Hematopoietic multipotent progenitor cell treated with erythropoietin and hydrocortisone succinate and interleukin-3 and kit ligand, for 17 days (in vitro differentiated cells): ENCODE measurements around the gene NUDT15.
"Not testable (repeated sequence)": the region's sequence is repeated elsewhere in the genome, so short reads cannot be mapped to it uniquely, and the experiment has no call there.

Experiments
- DNase-seq: peaks from one replicate; pipeline ENCODE4 v3.0.0-alpha.2; 2015; ENCODE audit warnings: low spot score

Gene NUDT15

DNA sequence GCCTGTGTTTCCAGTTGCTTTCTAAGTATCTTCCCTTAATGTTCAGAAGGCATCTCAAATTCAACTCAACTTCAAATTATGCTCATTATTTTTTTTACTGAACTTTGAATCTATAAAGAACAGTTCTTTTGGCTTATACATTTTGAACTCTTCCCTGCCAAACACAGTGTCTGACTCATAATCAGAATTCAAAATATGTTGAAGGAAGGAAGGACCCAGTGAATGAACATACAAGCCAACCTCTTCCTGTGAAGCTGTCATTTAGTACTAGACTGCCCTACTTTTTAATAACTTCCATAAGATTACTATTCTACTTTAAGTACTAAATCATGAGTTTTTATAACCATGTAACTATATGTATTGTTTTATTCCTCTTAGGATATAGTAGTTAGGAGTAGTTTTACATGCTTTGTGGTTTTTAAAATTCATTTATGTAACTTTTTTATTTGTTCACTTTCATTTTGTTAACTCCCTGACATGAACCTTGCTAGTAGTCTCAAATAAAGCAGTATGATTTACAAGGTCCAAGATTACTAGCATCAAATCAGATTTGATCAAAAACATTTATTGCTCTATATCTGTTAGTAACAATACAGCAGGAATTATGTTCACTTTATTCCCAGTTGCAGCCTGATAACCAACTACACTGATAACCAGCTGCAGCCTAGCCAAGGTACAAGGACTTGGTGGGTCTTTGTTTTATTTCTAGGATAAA is 6.4 kb downstream of the NUDT15 start:
- no peak for DNase-seq

DNA sequence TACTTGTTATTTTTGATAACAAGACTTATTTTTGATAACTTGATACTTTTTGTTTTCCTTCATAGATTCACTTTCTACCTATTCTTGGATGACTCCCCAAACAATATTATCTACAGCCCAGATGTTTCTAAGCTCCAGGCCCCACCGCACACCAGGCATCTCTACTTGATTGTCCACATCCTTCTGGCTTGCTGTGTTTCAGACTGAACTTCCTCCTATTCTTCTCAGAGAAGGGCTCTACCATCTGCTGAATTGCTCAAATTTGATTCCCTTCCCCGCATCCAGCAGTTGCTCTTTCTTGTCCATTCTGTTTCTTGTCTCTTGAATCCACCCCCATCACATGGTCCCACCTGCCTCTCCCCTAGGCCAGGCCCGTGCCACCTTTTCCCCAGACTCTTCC is 13.0 kb downstream of the NUDT15 start:
- DNase-seq = no peak

DNA sequence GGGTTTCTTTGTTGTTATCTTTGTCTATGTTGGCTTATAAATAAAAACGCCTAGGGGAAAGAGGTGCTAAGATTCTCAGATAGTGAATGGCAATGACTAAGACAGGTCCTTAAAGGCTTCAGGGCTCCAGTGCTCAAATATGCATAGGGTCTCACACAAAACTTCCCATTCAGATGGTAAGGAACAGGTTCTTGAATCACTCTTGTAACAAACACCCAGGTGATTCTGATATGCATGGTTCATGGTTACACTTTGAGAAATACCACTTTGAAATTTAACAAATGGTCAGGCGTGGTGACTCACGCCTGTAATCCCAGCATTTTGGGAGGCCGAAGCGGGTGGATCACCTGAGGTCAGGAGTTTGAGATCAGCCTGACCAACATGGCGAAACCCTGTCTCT is 17.1 kb downstream of the NUDT15 start:
- DNase-seq = no peak

DNA sequence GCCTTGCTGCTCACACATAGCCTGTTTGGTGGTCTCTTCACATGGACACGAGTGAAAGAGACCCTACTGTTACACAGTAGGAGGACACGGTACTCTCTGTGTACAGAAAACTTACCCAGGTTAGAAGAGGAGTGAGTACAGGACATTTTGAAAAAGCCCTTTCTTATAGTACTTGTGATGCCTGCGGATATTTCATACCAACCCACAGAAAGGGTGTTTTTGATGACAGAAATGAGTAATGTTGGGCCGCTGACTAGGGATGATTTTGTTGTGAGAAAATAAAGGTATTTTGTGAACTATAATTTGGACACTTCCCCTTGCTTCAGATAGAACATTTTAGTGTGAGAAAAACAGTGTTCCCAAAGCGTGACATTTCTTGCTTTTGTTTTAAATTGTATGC is 18.2 kb downstream of the NUDT15 start:
- no peak for DNase-seq

DNA sequence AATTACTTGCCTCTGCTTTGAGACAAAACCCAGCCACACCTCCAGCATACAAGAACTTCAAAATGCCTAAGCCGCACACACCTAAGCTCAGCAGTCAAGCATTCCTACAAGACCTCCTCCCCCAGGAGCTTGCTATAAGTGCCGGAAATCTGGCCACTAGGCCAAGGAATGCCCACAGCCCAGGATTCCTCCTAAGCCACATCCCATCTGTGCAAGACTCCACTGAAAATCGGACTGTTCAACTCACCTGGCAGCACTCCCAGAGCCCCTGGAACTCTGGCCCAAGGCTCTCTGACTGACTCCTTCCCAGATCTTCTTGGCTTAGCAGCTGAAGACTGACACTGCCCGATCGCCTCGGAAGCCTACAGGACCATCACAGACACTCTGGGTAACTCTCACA is 21.0 kb downstream of the NUDT15 start:
- DNase-seq = not testable (repeated sequence)

DNA sequence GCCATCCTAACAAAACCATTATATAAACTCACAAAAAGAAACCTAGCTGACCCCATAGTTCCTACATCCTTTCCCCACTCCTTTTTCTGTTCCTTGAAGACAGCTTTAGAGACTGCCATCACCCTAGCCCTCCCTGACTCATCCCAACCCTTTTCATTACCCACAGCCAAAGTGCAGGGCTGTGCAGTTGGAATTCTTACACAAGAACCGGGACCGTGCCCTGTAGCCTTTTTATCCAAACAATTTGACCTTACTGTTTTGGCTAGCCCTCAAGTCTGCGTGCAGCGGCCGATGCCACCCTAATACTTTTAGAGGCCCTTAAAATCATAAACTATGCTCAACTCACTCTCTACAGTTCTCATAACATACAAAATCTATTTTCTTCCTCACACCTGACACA is 22.4 kb downstream of the NUDT15 start:
- not testable (repeated sequence) for DNase-seq

DNA sequence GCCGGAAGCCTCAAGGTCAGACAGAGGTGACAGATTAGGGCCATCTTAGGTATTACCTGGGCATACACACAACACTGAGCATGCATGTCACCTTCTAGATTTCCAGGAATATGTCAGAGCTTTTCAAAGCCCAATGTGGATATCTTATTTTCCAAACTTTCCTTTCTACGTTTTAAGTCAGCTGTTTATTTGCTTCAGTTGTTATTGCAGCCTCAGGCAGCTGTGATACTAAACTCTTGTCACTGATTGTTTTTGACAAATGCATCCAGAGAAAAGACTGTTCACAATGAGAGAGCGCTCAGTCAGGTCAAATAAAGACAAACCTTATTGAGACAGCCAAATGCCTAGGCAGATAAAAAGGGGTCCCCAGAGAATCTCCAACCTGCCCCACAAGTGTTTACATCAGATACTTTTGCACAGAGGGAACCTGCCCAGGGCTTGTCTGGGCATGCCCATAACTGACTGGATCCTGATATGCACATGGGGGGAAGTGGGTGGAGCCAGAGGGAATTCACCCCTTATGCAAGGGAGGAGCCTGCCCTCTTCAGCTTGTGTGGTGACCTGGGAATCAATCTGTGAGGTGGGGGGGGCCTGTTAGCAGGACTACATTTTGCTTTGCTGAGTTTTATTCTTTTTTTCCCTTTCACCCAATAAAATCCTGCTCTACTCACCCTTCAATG is 28.9 kb downstream of the NUDT15 start:
- peak; percentile 87 for DNase-seq

DNA sequence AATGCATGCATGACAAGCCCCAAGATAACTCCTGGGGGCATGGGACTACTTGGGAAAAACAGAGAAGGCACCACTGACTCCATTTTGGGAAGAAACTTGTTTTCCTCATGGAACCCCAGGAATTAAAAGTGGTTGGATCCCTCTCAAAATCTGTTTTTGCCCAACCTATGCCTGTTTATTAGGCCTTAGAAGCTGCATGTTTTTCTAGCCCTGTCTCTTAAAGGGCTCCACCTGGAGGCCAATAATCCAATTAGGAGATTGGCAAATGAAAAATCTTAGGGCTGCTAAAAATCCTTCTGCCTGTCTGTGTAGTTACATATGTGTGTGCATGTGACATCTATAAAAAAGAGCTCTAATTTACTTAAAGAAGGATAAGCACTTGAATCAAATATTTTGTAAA is 30.5 kb downstream of the NUDT15 start:
- peak; percentile 64 for DNase-seq

DNA sequence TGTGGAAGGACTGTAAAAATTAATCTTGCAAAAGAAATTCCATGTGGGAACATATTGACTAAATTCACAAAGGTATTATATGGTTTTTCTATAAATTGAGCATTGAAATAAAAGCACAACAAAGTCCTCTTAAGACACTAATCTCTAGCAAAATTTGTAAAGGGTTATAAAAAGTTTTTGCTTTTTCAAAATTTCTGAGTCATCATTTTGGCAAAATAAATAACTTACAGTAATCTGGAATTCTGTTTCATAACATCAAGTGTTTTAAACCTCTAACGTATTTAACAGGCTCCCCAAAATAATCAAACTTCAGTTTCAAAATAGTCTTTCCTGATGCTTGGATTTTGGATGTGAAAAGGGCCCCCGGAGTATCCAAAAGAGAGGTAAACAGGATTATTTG is 31.4 kb downstream of the NUDT15 start:
- DNase-seq = no peak

DNA sequence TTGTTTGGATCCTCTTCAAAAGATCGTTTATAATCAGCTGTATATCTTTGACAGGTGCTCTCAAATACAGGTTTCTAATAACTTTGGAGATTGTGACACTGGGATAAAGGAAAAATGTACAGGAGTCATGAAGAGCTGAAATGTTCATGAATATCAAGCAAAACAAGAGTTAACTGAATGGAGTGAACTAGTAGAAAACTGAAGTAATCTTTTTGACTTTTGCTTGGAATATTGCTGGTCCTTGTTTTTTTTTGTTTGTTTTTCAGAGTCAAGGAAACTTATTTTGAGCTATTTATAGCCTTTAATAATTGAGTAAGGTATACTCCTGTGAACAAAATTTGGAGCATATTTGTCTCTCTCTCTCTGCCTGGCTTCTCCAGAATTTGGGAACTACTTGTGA is 32.0 kb downstream of the NUDT15 start:
- no peak for DNase-seq

DNA sequence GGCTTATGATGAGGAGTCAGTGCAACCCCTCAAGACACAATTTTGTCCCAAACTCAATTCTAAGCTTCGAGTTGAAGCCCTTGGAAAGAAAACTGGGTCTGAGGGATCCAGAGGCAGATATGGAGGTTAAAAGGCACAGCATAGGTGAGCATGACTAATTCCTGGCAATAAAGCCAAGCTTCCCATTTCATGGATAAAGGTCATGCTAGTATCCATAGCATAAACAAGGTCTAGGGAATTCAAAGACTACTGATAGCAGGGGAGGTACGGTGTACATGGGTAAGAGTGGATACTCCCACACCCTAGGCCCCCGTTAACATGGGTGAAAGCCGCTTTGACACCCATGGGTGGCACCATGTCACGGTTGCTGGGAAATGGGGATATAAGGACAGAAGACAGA is 33.4 kb downstream of the NUDT15 start:
- no peak for DNase-seq

DNA sequence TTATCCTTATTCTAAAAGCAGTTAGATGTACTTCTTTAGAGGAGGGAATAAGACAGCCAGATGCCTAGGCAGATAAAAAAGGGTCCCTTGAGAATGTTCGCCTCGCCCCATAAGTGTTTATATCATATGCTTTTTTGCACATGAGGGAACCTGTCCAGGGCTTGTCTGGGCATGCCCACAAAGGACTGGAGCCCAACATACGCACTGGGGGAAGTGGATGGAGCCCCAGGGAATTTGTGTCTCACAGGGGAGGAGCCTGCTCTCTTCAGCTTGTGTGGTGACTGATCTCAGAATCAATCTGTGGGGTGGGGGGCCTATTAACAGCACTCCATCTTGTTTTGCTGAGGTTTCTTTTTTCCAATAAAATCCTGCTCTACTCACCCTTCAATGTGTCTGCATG is 34.8 kb downstream of the NUDT15 start:
- no peak for DNase-seq

DNA sequence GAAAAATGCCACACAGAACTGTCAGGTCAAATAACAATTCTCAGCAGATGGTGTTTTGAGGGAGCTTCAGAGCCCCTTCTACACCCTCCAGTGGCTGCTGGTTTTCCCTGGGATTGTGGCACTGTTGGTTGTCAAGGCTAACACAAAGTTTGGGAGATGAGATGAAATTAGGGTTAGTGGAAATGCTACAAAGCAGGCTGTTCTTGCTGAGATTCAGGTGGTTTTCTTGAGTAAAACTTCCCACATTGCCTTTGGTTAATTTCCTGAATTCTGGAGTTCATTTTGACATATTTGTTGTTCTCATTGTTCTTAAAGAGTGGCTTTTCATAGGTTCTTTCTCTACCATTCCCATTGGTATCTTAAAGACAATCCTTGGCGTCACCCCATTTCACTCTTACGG is 35.3 kb downstream of the NUDT15 start:
- no peak for DNase-seq

DNA sequence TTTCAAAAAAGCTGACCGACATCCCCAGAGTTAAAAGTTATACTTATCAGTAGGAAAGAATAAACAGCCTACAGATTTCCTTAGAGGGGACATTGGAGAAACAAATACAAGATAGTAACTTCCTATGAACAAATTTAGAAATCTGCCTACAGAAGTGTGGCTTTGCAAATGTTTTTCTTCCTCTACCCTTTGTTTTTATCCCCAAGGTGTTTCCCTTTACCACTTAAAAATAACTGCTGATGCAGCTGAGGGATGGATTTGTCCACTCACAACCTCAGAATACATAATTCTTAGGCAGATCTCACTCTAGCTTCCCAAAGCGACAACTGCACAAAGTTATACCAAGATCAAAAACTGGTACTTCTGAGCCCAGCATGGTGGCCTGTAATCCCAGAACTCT is 36.5 kb downstream of the NUDT15 start:
- no peak for DNase-seq

DNA sequence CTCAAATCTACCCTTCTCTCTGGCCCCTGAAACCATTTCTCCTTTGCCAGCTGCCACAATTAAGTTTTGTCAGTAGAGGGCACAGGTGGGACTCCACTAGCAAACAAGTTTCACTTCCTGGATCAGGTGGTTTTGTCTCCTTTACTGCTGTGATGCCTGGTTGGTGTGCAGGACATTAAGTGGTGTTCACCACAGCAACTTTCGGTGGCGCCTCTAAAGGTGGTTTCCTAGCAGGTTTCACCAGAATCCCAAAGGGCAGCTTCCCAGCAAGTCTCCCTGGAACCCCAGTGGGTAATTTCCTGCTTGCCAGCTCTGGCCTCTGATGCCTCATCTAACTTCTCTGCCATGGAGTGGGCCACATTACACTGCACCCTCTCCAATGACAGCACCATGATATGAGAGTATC is 40.7 kb downstream of the NUDT15 start:
- DNase-seq = peak; percentile 36

DNA sequence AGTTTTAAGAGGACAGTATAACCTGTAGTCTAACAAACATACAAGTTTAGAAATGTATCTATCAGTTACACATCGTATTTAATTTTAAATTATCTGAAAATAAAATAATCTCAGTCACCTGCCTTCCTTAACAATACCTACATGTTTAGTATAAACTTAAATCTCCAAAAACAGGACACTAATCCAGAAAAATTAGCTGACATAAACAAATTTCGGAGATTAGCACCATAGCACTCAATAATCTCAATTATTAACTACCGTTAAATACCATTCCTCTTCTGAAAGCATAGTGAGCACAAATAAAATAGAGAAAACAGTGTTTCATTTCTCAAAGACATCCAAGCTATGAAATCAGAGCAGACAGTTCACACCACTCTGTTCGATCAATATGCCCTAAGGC is 44.2 kb downstream of the NUDT15 start:
- DNase-seq = no peak

DNA sequence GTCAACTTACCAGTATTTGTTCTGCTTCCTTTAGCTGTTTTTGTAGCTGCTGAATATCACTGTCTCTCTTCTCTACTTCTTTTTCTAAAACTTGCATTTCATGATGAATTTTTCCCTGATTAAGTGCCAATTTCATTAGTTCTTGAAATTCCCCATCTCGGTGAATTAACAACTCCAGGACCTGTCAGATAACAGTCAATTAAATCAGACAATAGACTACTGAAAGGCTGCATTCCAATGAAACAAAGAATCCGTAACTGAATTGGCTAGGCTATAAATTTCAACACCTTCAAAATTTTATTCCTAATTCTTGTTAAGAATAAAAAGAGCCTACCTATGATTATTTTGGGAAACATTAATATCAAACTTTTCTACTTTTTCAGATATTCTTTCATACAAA is 48.7 kb downstream of the NUDT15 start:
- no peak for DNase-seq

DNA sequence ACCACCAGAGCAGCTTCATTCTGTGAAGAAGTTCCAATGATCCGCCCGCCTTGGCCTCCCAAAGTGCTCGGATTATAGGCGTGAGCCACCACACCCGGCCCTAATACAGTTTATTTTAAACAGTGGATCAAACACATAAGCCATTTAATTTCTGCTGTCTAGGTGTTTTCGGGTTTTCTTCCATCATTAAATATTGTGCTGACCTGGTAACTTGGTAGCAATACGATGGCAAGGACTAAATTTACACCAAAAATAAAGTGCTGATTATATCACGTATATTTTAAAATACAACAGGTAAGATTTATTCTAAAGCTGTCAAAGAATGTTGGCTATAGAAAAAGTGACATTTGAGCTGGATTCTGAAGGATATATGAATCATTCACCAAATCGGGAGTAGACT is 56.1 kb downstream of the NUDT15 start:
- DNase-seq = no peak

DNA sequence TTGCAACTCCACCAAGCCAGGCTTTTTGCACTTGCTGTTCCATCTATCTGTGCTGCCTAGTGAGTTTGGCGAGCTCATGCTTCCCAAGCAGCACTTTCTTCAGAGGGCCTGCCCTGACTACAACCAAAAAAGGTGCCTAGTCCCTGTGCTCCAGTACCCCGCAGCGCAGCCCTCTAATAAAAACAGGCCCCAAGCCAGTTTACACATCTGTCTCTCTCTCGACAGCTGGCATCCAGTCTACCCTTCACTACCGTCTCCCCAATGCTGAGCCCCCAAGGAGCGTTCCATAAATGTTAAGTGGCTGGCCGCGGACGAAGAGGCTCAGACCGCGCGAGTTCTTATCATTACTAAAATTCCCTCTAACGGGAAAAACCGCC is 56.9 kb downstream of the NUDT15 start:
- peak; percentile 55 for DNase-seq

DNA sequence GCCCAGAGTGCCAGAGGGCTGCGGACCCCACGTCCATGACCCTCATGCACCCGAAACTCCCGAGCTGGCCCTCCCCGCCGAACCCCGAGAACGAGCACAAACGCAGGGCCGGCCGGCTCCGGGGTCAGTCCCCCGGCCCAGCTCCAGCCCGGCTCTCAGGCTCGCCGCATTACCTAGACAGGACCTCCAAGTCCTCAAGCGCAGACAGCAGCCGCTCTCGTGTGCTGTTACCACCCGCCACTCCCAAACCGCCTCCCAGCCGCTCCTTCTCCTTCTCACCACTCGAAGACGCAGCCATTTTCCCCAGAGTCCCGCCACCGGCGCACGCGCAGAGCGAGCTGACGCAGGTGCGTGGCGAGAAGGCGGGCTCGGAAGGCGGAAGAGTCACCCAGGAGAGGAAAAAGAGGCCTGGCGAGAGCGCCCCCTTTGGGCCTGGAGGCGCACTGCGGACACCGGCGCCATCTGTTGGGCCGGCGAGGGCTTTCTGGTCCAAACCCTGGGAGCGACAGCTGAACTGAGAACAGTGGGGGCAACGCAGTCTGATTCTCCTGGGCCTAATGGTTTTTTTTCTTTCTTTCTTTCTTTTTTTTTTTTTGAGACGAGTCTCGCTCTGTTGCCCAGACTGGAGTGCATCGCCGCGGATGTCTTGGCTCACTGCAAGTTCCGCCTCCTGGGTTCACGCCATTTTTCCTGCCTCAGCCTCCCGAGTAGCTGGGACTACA is 57.4 kb downstream of the NUDT15 start, which contains the start of gene MED4:
Gene MED4, minus strand, starts transcription at position 324 of the 722 bp plus-strand sequence. Its CDS starts 26 bp downstream, at position 298.
- peak; percentile 99 for DNase-seq

DNA sequence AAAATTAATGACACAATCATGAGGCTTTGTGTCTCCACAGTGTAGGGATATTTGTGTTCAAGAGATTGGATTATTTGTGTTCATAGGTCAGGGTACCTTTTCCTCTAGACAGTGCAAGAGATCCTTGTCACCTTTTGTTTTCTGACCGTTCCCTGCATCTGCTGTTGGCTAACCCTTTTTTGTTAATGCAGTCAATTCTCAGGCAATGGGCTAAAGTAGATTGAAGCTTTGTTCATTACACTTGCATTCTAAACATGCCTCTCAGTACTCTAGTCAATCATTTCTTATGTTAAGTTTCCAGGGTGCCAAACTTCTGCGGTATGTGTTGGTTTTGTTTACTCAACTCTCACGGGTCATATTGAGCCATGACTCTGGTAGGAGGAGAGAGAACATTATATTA is 59.1 kb downstream of the NUDT15 start:
- no peak for DNase-seq
